K562 (cell line): ENCODE measurements around the gene NPM3. TPM values are rescaled to one million over a fixed set of nuclear protein-coding genes. Genes with fewer than 3 reads are reported as not detected.
A peak's percentile ranks its signal among the peaks of the same experiment; 100 is the strongest.

ENCODE experiments used
- CXXC5 ChIP-seq: fragments of 250-450 bp; sonication (Bioruptor Pico); IDR thresholded peaks from 2 replicates; pipeline ENCODE4 v1.8.0; 2022; ENCODE audit warnings: inconsistent platforms, mild to moderate bottlenecking, moderate library complexity
- GATAD2A ChIP-seq: fragments of 450-650 bp; IDR thresholded peaks from 2 replicates; pipeline ENCODE4 v1.6.1; 2017
- MEIS2 ChIP-seq: fragments of 450-650 bp; IDR thresholded peaks from 2 replicates; pipeline ENCODE4 v1.6.1; 2014; ENCODE audit warnings: mild to moderate bottlenecking; ENCODE audit not compliant: partially characterized antibody
- MYC ChIP-seq, 2 experiments: fragments of 250-450 bp in 1 of 2; sonication (Bioruptor Pico) in 1 of 2; IDR thresholded peaks; 2 replicates each; pipeline versions ENCODE4 v1.5.1 to v1.6.1; 2012 to 2021; ENCODE audit warnings: low read depth in 2 of 2, borderline replicate concordance in 1 of 2, improper control_type of control experiment in 1 of 2, low read length in 1 of 2, mild to moderate bottlenecking in 1 of 2, moderate library complexity in 1 of 2
- SMAD2 ChIP-seq: fragments of 150-350 bp; IDR thresholded peaks from 2 replicates; pipeline ENCODE4 v1.6.1; 2014; ENCODE audit warnings: low read depth, mild to moderate bottlenecking, low read length
- SMAD4 ChIP-seq: fragments of 250-450 bp; sonication (Bioruptor Pico); conservative IDR thresholded peaks from 2 replicates; pipeline ENCODE4 v1.8.0; 2021; ENCODE audit warnings: inconsistent platforms, mild to moderate bottlenecking, moderate library complexity
- U2AF2 ChIP-seq: fragments of 200-400 bp; formaldehyde crosslinking; optimal IDR thresholded peaks from 2 replicates; pipeline ENCODE3; 2017; ENCODE audit warnings: low read depth, mild to moderate bottlenecking, low read length
- ZEB2 ChIP-seq: fragments of 450-650 bp; IDR thresholded peaks from 2 replicates; pipeline ENCODE4 v1.6.1; 2016
- polyA plus RNA-seq, 8 experiments: library from polyadenylated mRNA; depleted of rRNA in 4 of 8; stranded (reverse) in 5 of 8; unstranded in 3 of 8; fragments of >200 nt; fragmentation: Nextera tagmentation in 2 of 8; fragmentation: Illumina TruSeq in 1 of 8; extraction: Ambion mirVana in 2 of 8; extraction: Trizol in 1 of 8; gene quantifications; 2 replicates each; pipeline versions ENCODE4 v1.2.1 to v1.2.3, GENCODE V29; 2011 to 2014; ENCODE audit warnings: inconsistent platforms in 1 of 8, missing spikeins in 1 of 8
- total RNA-seq, 7 experiments: library from RNA; depleted of rRNA in 6 of 7; stranded (reverse); fragments of >200 nt in 6 of 7; fragmentation: Illumina TruSeq in 2 of 7; extraction: Trizol in 2 of 7; gene quantifications; 2 replicates each; pipeline versions ENCODE4 v1.2.1 to v1.2.3, GENCODE V29; 2011 to 2021; ENCODE audit warnings: low replicate concordance in 1 of 7
- TF ChIP-seq, protein P1 (sequence below): fragments of 450-650 bp; IDR thresholded peaks from 2 replicates; pipeline ENCODE4 v1.6.1; 2016; ENCODE audit warnings: mild to moderate bottlenecking, moderate library complexity
- TF ChIP-seq, protein P2 (sequence below): fragments of 250-450 bp; sonication (Bioruptor Pico); IDR thresholded peaks from 2 replicates; pipeline ENCODE4 v1.9.0; 2021; ENCODE audit warnings: mild to moderate bottlenecking

Gene NPM3
- total and polyA plus RNA-seq, 9 of the 15 experiments (the other 6 are each of a cell fraction or from before 2014, with no cell fraction given), result 15.2 to 239 (median 114) TPM

DNA sequence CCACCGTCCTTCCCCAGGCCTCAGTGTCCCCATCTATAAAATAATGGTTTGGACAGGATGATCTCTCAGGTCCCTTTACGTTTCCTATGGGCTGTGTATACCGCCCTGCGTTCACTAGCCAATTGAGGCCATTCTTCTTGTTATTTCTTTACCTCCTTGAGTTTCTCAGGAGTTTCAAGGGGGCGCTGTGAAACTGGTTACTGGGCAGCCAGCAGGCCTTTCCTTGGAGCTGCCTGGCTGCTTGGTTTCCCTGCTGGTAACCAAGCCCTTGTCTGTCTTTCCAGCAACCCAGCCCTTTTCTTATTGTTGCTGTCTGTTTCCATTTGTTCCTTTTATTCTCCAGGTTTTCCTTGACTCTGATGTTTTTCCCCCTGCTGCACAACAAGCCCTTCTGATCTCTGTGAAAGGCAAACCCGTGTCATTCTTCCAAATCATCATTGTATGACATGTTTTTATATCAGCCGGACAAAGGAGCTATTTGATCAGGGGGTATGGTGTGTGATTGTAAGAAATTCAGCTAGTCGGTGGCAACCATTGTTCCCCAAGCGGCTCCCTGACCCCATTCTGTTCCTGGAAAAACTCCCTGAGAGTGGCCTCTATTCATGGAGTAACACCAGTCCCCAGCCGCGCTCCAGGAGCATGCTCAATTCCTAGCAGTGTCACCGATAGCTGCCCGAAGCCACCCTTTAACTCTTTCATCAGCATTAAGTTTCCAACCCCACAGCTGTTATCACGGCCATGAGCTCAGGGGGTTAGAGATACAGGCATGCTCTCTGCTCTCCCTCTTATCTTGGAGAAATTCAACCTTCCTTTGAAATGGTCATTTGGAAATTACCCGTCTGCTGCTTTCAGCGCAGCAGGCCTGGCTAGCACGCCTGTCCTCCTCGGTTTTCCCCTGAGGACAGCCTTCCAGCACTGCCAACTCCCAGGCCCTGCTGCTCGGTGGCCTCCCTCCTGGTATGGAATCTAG lies 33.9 kb downstream of the NPM3 start (continued):
- TF ChIP-seq, protein P1, sequence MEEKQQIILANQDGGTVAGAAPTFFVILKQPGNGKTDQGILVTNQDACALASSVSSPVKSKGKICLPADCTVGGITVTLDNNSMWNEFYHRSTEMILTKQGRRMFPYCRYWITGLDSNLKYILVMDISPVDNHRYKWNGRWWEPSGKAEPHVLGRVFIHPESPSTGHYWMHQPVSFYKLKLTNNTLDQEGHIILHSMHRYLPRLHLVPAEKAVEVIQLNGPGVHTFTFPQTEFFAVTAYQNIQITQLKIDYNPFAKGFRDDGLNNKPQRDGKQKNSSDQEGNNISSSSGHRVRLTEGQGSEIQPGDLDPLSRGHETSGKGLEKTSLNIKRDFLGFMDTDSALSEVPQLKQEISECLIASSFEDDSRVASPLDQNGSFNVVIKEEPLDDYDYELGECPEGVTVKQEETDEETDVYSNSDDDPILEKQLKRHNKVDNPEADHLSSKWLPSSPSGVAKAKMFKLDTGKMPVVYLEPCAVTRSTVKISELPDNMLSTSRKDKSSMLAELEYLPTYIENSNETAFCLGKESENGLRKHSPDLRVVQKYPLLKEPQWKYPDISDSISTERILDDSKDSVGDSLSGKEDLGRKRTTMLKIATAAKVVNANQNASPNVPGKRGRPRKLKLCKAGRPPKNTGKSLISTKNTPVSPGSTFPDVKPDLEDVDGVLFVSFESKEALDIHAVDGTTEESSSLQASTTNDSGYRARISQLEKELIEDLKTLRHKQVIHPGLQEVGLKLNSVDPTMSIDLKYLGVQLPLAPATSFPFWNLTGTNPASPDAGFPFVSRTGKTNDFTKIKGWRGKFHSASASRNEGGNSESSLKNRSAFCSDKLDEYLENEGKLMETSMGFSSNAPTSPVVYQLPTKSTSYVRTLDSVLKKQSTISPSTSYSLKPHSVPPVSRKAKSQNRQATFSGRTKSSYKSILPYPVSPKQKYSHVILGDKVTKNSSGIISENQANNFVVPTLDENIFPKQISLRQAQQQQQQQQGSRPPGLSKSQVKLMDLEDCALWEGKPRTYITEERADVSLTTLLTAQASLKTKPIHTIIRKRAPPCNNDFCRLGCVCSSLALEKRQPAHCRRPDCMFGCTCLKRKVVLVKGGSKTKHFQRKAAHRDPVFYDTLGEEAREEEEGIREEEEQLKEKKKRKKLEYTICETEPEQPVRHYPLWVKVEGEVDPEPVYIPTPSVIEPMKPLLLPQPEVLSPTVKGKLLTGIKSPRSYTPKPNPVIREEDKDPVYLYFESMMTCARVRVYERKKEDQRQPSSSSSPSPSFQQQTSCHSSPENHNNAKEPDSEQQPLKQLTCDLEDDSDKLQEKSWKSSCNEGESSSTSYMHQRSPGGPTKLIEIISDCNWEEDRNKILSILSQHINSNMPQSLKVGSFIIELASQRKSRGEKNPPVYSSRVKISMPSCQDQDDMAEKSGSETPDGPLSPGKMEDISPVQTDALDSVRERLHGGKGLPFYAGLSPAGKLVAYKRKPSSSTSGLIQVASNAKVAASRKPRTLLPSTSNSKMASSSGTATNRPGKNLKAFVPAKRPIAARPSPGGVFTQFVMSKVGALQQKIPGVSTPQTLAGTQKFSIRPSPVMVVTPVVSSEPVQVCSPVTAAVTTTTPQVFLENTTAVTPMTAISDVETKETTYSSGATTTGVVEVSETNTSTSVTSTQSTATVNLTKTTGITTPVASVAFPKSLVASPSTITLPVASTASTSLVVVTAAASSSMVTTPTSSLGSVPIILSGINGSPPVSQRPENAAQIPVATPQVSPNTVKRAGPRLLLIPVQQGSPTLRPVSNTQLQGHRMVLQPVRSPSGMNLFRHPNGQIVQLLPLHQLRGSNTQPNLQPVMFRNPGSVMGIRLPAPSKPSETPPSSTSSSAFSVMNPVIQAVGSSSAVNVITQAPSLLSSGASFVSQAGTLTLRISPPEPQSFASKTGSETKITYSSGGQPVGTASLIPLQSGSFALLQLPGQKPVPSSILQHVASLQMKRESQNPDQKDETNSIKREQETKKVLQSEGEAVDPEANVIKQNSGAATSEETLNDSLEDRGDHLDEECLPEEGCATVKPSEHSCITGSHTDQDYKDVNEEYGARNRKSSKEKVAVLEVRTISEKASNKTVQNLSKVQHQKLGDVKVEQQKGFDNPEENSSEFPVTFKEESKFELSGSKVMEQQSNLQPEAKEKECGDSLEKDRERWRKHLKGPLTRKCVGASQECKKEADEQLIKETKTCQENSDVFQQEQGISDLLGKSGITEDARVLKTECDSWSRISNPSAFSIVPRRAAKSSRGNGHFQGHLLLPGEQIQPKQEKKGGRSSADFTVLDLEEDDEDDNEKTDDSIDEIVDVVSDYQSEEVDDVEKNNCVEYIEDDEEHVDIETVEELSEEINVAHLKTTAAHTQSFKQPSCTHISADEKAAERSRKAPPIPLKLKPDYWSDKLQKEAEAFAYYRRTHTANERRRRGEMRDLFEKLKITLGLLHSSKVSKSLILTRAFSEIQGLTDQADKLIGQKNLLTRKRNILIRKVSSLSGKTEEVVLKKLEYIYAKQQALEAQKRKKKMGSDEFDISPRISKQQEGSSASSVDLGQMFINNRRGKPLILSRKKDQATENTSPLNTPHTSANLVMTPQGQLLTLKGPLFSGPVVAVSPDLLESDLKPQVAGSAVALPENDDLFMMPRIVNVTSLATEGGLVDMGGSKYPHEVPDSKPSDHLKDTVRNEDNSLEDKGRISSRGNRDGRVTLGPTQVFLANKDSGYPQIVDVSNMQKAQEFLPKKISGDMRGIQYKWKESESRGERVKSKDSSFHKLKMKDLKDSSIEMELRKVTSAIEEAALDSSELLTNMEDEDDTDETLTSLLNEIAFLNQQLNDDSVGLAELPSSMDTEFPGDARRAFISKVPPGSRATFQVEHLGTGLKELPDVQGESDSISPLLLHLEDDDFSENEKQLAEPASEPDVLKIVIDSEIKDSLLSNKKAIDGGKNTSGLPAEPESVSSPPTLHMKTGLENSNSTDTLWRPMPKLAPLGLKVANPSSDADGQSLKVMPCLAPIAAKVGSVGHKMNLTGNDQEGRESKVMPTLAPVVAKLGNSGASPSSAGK, result peak; percentile 72
- TF ChIP-seq, protein P2, sequence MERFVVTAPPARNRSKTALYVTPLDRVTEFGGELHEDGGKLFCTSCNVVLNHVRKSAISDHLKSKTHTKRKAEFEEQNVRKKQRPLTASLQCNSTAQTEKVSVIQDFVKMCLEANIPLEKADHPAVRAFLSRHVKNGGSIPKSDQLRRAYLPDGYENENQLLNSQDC, result no peak
- TF ChIP-seq CXXC5 (CRISPR knock-in tag), result peak; percentile 53; the same call in 1 of the 2 replicates
- peak; percentile 38 for TF ChIP-seq MEIS2
- TF ChIP-seq SMAD4, result peak; percentile 72
- peak; percentile 24; the same call in 1 of the 2 replicates for TF ChIP-seq ZEB2
- TF ChIP-seq U2AF2, result no peak
- no peak for TF ChIP-seq SMAD2
- TF ChIP-seq GATAD2A, result 0 out of 2 replicates have a peak, but pooled peaks have one; percentile 49
- peak; percentile 59; the same call in 1 of the 2 replicates for TF ChIP-seq MYC (IDR thresholded peaks at IDR 0.05; ENCODE audit: low read depth, low read length)
- TF ChIP-seq MYC (CRISPR knock-in tag; IDR thresholded peaks at IDR 0.05; ENCODE audit: borderline replicate concordance, low read depth), result no peak
